A549 (cell line): ENCODE measurements around the gene ARID3A. TPM values are rescaled to one million over a fixed set of nuclear protein-coding genes. Genes with fewer than 3 reads are reported as not detected.
"Not testable (repeated sequence)": the region's sequence is repeated elsewhere in the genome, so short reads cannot be mapped to it uniquely, and the experiment has no call there.

Source experiments
- ATAC-seq, 2 experiments: fragments of 200-7000 bp in 1 of 2; fragments of >200 bp in 1 of 2; cut with Nextera tagmentation in 1 of 2; cut with Tn5 transposase in 1 of 2; 3 replicates each; pipeline versions ENCODE4 v1.8.0 to v1.9.1; 2018 to 2020; ENCODE audit warnings: mild to moderate bottlenecking in 1 of 2, moderate library complexity in 1 of 2
- CTCF ChIA-PET: fragments of 300-600 bp; sonication (Branson Sonifier 250); formaldehyde crosslinking; extraction: SDS; loops from one replicate; lab custom pipeline; 2021; ENCODE audit warnings: antibody characterized with exemption, inconsistent platforms; lab: Yijun Ruan, JAX
- POLR2A ChIA-PET: fragments of 350-600 bp; formaldehyde crosslinking; extraction: SDS; loops from one replicate; lab custom pipeline; 2021; ENCODE audit warnings: antibody characterized with exemption, inconsistent platforms; lab: Yijun Ruan, JAX
- DNase-seq, 2 experiments: peaks; one replicate each; pipeline versions ENCODE4 v3.0.0 to v3.0.0-alpha.2; 2011 to 2016; ENCODE audit warnings: low read depth in 1 of 2, low spot score in 1 of 2
- FAIRE-seq: peaks from 2 replicates; lab custom pipeline; 2011; peaks lifted over from hg19 to GRCh38; lab: Jason Lieb, UNC
- H3K27ac ChIP-seq, 2 experiments: fragments of >200 bp; sonication (Bioruptor Twin); formaldehyde crosslinking; 3 replicates each; pipeline ENCODE4 v1.5.1; 2016 to 2017
- H3K4me1 ChIP-seq: fragments of >200 bp; sonication (Bioruptor Twin); formaldehyde crosslinking; 3 replicates; pipeline ENCODE4 v1.6.1; 2016
- H3K4me2 ChIP-seq: fragments of >200 bp; sonication (Bioruptor Twin); formaldehyde crosslinking; 3 replicates; pipeline ENCODE4 v1.6.1; 2016
- H3K4me3 ChIP-seq: fragments of >200 bp; sonication (Bioruptor Twin); formaldehyde crosslinking; 3 replicates; pipeline ENCODE4 v1.5.1; 2016
- H3K9me3 ChIP-seq: fragments of >200 bp; sonication (Bioruptor Twin); formaldehyde crosslinking; 3 replicates; pipeline ENCODE4 v1.6.1; 2016
- BCL3 ChIP-seq: fragments of >200 bp; sonication (Bioruptor Twin); formaldehyde crosslinking; IDR thresholded peaks from 3 replicates; pipeline ENCODE4 v1.6.1; 2016
- CBX8 ChIP-seq: fragments of 200-600 bp; sonication (generic); IDR thresholded peaks from 2 replicates; pipeline ENCODE4 v1.6.1; 2016
- EHF ChIP-seq: fragments of 250-450 bp; sonication (Bioruptor Pico); IDR thresholded peaks from 2 replicates; pipeline ENCODE4 v1.5.0; 2020; ENCODE audit warnings: mild to moderate bottlenecking
- GATA3 ChIP-seq: IDR thresholded peaks from 2 replicates; pipeline ENCODE4 v1.6.1; 2012; ENCODE audit warnings: borderline replicate concordance
- HMGXB4 ChIP-seq: fragments of 250-450 bp; sonication (Bioruptor Pico); IDR thresholded peaks from 2 replicates; pipeline ENCODE4 v1.5.0; 2021; ENCODE audit warnings: mild to moderate bottlenecking, moderate library complexity, borderline replicate concordance
- HOXA7 ChIP-seq: fragments of 250-450 bp; sonication (Bioruptor Pico); IDR thresholded peaks from 2 replicates; pipeline ENCODE4 v1.5.0; 2020; ENCODE audit warnings: mild to moderate bottlenecking, moderate library complexity
- JUN ChIP-seq, 2 experiments: fragments of >200 bp; sonication (Bioruptor Twin); formaldehyde crosslinking; IDR thresholded peaks; 2 replicates in 1 of 2; 3 replicates in 1 of 2; pipeline ENCODE4 v1.6.1; 2016 to 2017
- KDM1A ChIP-seq: fragments of 200-600 bp; sonication (generic); IDR thresholded peaks from 2 replicates; pipeline ENCODE4 v1.6.1; 2016; ENCODE audit warnings: low read depth, mild to moderate bottlenecking
- MAFK ChIP-seq: fragments of 450-650 bp; IDR thresholded peaks from 2 replicates; pipeline ENCODE4 v1.6.1; 2014; ENCODE audit not compliant: partially characterized antibody
- MYC ChIP-seq: IDR thresholded peaks from 2 replicates; pipeline ENCODE4 v1.6.1; 2012; ENCODE audit warnings: mild to moderate bottlenecking, inconsistent platforms, low read length, improper control_type of control experiment, borderline replicate concordance
- NFE2L2 ChIP-seq: fragments of 150-350 bp; conservative IDR thresholded peaks from 2 replicates; pipeline ENCODE4 v1.6.1; 2014; ENCODE audit warnings: low read length
- PBX3 ChIP-seq: IDR thresholded peaks from 2 replicates; pipeline ENCODE4 v1.6.1; 2012
- POLR2AphosphoS2 ChIP-seq: conservative IDR thresholded peaks from 2 replicates; pipeline ENCODE4 v1.6.1; 2012; ENCODE audit warnings: low read length, improper control_type of control experiment, inconsistent platforms
- RFX5 ChIP-seq: fragments of 450-650 bp; IDR thresholded peaks from 2 replicates; pipeline ENCODE4 v1.7.1; 2014; ENCODE audit warnings: antibody characterized with exemption, mild to moderate bottlenecking, moderate library complexity
- RNF2 ChIP-seq: fragments of 200-600 bp; sonication (generic); IDR thresholded peaks from 2 replicates; pipeline ENCODE4 v1.6.1; 2016; ENCODE audit warnings: low read depth, mild to moderate bottlenecking, antibody characterized with exemption, moderate library complexity, borderline replicate concordance
- TP53 ChIP-seq: fragments of 250-450 bp; sonication (Bioruptor Pico); IDR thresholded peaks from 2 replicates; pipeline ENCODE4 v1.5.0; 2021; ENCODE audit warnings: mild to moderate bottlenecking, moderate library complexity
- USF2 ChIP-seq: fragments of 450-650 bp; IDR thresholded peaks from 2 replicates; pipeline ENCODE4 v1.6.1; 2014; ENCODE audit warnings: antibody characterized with exemption
- ZSCAN20 ChIP-seq: fragments of 250-450 bp; sonication (Bioruptor Pico); IDR thresholded peaks from 2 replicates; pipeline ENCODE4 v1.8.0; 2022; ENCODE audit warnings: mild to moderate bottlenecking, moderate library complexity
- WGBS: methylation state at CpG from one replicate; pipeline ENCODE4 v1.1.6; 2017; ENCODE audit errors: missing lambda C conversion rate; 5-methylcytosine and 5-hydroxymethylcytosine counted together
- polyA plus RNA-seq, 4 experiments: library from polyadenylated mRNA; depleted of rRNA in 3 of 4; stranded (reverse); fragments of >200 nt; fragmentation: RNase III in 1 of 4; extraction: RNeasy Plus Mini Kit Qiagen cat#74134 plus additional on column Dnase treatment in 1 of 4; gene quantifications; 2 replicates in 3 of 4; 3 replicates in 1 of 4; pipeline ENCODE4 v1.2.3, GENCODE V29; 2011 to 2017

ARID3A gene
- polyA plus RNA-seq, 2 of the 4 experiments (the other 2 are of a cell fraction): 3.3 to 6.1 TPM

- no peak overlapping the region for H3K4me2 ChIP-seq
- H3K9me3 ChIP-seq: no peaks in the 10 kb centered on the region
- H3K4me3 ChIP-seq: no peak overlapping the region
- DNase-seq (no peak), ATAC-seq (no peak), FAIRE-seq (no peak)
- ChIA-PET CTCF (no interaction called here), POLR2A (no interaction called here)
- H3K27ac ChIP-seq: no peak overlapping the region
- TF ChIP-seq USF2: no peak
- no peak for TF ChIP-seq RNF2
- TF ChIP-seq CBX8: no peak
- TF ChIP-seq RFX5: no peak
- no peak for TF ChIP-seq BCL3
- TF ChIP-seq HMGXB4 (CRISPR knock-in tag): no peak
- TF ChIP-seq POLR2AphosphoS2: no peak
- TF ChIP-seq TP53: no peak
- no peak for TF ChIP-seq PBX3
- no peak for TF ChIP-seq MYC
- no peak for TF ChIP-seq ZSCAN20 (CRISPR knock-in tag)
- TF ChIP-seq HOXA7 (CRISPR knock-in tag): no peak
- TF ChIP-seq KDM1A: no peak
- no peak for TF ChIP-seq GATA3
- no peaks in the 10 kb centered on the region for H3K4me1 ChIP-seq
- 93% methylated on average over 11 of the region's 18 CpGs for WGBS
Observed at GRCh38 chr19:890831-891230, 35.0 kb upstream of the ARID3A start.

- ATAC-seq, POLR2A ChIA-PET, FAIRE-seq, H3K9me3 ChIP-seq, H3K4me1 ChIP-seq, CTCF ChIA-PET, DNase-seq: not testable (repeated sequence)
- Histone ChIP-seq H3K4me3 (peak overlapping the region; percentile 89; the same call in 2 of the 3 replicates), H3K27ac (peak overlapping the region in 1 of 2 experiments; percentile 100; a peak in 3 of 6 replicates), H3K4me2 (peak overlapping the region; percentile 95)
- 87% methylated on average over 15 of the region's 50 CpGs for WGBS
Observed at GRCh38 chr19:891421-892200, 34.2 kb upstream of the ARID3A start.

GRCh38 chr19:892243-892893 lies 33.5 kb upstream of the ARID3A start:
- Histone ChIP-seq H3K4me2 (peak overlapping the region; percentile 95), H3K27ac (peak overlapping the region; percentile 98 to 100), H3K9me3 (no peaks in the 10 kb centered on the region), H3K4me1 (no peaks in the 10 kb centered on the region), H3K4me3 (peak overlapping the region; percentile 89)
- no peak for TF ChIP-seq NFE2L2
- no peak for TF ChIP-seq MAFK
- no peak for TF ChIP-seq USF2
- no peak for TF ChIP-seq TP53
- no peak for TF ChIP-seq JUN (IDR thresholded peaks at IDR 0.05)
- no peak for TF ChIP-seq RNF2
- TF ChIP-seq EHF (CRISPR knock-in tag): no peak
- TF ChIP-seq BCL3: no peak
- FAIRE-seq (no peak), ATAC-seq (peak in 1 of 2 experiments; percentile 6; a peak in 1 of 6 replicates), DNase-seq (no peak)
- ChIA-PET POLR2A (interaction anchor here (1.1 kb wide), 2 partner anchors 13 to 31 kb away, joined by 3 to 8 read pairs; no protein-coding TSS in a partner anchor), CTCF (interaction anchor here (0.8 to 1.4 kb wide), 2 partner anchors 14 to 89 kb away, joined by 3 to 5 read pairs; no protein-coding TSS in a partner anchor)
- 34% methylated on average over 5 of the region's 27 CpGs for WGBS
